G401 (cell line): ENCODE data around the gene CCBE1. TPM values are rescaled to one million over a fixed set of nuclear protein-coding genes. Genes with fewer than 3 reads are reported as not detected.
A peak's percentile ranks its signal among the peaks of the same experiment; 100 is the strongest.
"Not testable (repeated sequence)": the region's sequence is repeated elsewhere in the genome, so short reads cannot be mapped to it uniquely, and the experiment has no call there.

Experiments
- DNase-seq: peaks from one replicate; pipeline ENCODE4 v3.0.0-alpha.2; 2015; ENCODE audit warnings: low spot score
- in situ Hi-C: cut with HindIII; loops from 2 replicates; pipeline ENCODE4 v1.10.0; 2016; ENCODE audit warnings: low sequenced_read_pairs, mixed read lengths
- total RNA-seq: library from RNA; depleted of rRNA; stranded (reverse); fragments of >200 nt; shearing (Covaris generic); gene quantifications from 2 replicates; pipeline ENCODE4 v1.2.3, GENCODE V29; 2014

The CCBE1 gene
- total RNA-seq, 1 experiment from 2014 or later: not detected

GRCh38 chr18:59520562-59521355 is 176.5 kb downstream of the CCBE1 start:
- DNase-seq: no peak
- in situ Hi-C loops: no loop called here

GRCh38 chr18:59518705-59519104 is 178.5 kb downstream of the CCBE1 start:
- in situ Hi-C loops: no loop called here

GRCh38 chr18:59517446-59518165 is 179.6 kb downstream of the CCBE1 start:
- in situ Hi-C loops: no loop called here
- no peak for DNase-seq

More at GRCh38 chr18:59518705-59519104, 178.5 kb downstream of the CCBE1 start:
- no peak for DNase-seq

GRCh38 chr18:59516356-59517155 is 180.7 kb downstream of the CCBE1 start:
- DNase-seq: no peak
- in situ Hi-C loops: no loop called here

- in situ Hi-C loops, DNase-seq: not testable (repeated sequence)
These were observed 181.3 kb downstream of the CCBE1 start for GRCh38 chr18:59515956-59516355.

- in situ Hi-C loops: no loop called here
- DNase-seq: no peak
These were observed 182.1 kb downstream of the CCBE1 start for GRCh38 chr18:59515147-59515546.

- DNase-seq: peak; percentile 2
- in situ Hi-C loops: no loop called here
These were observed 183.0 kb downstream of the CCBE1 start for GRCh38 chr18:59514203-59514602.

- in situ Hi-C loops: no loop called here
- no peak for DNase-seq
These were observed 185.0 kb downstream of the CCBE1 start for GRCh38 chr18:59512025-59512755.

GRCh38 chr18:59509481-59510442 is 187.5 kb downstream of the CCBE1 start:
- no peak for DNase-seq
- in situ Hi-C loops: no loop called here

- DNase-seq: no peak
These were observed 191.9 kb downstream of the CCBE1 start for GRCh38 chr18:59505356-59505755.

GRCh38 chr18:59502274-59503175 is 194.7 kb downstream of the CCBE1 start:
- DNase-seq: no peak
- in situ Hi-C loops: no loop called here

More at GRCh38 chr18:59505356-59505755, 191.9 kb downstream of the CCBE1 start:
- in situ Hi-C loops: no loop called here

- DNase-seq: no peak
- in situ Hi-C loops: no loop called here
These were observed 195.3 kb downstream of the CCBE1 start for GRCh38 chr18:59501920-59502273.

- no peak for DNase-seq
- in situ Hi-C loops: no loop called here
These were observed 196.5 kb downstream of the CCBE1 start for GRCh38 chr18:59500765-59501164.

- in situ Hi-C loops: no loop called here
These were observed 198.6 kb downstream of the CCBE1 start for GRCh38 chr18:59498506-59499086.

GRCh38 chr18:59492756-59493421 is 204.3 kb downstream of the CCBE1 start:
- in situ Hi-C loops: no loop called here
- no peak for DNase-seq

More at GRCh38 chr18:59498506-59499086, 198.6 kb downstream of the CCBE1 start:
- no peak for DNase-seq

- in situ Hi-C loops: no loop called here
- no peak for DNase-seq
These were observed 208.3 kb downstream of the CCBE1 start for GRCh38 chr18:59488899-59489298.
